ENCODE measurements around the gene GPC5. TPM values are rescaled to one million over a fixed set of nuclear protein-coding genes. Genes with fewer than 3 reads are reported as not detected.

The GPC5 gene
- polyA plus RNA-seq, 2 of the 4 experiments (the other 2 are of a cell fraction), result not detected

DNA sequence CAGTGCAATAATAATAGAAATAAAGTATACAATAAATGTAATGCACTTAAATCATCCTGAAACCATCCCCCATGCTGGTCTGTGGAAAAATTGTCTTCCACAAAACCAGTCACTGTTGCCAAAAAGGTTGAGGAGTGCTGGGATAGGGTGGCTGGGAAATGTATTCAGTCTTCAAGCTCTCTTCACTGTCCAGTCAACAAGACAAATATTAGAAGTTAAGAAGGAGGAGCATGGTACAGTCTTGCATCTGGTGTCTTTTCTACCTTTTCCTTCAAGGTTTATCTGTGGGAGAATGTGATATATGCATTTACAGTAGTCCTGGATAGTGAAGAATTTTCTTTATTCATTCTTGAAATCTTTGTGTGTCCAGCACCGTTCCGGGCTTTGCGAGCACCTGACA lies 203.4 kb downstream of the GPC5 start:
- Histone ChIP-seq H3K4me3 (no peak overlapping the region), H3K4me2 (no peak overlapping the region), H3K9me3 (no peaks in the 10 kb centered on the region), H3K27ac (no peak overlapping the region), H3K4me1 (no peaks in the 10 kb centered on the region)
- no peak for DNase-seq (ENCODE audit: low read depth in 1 of 2, low spot score in 1 of 2)
- ChIA-PET CTCF (no interaction called here), POLR2A (no interaction called here)
- FAIRE-seq, result no peak
- 76% methylated on average over 3 of the region's 3 CpGs for WGBS (ENCODE audit: missing lambda C conversion rate)
- TF ChIP-seq KDM1A (IDR thresholded peaks at IDR 0.05; ENCODE audit: low read depth) (no peak), GATA3 (IDR thresholded peaks at IDR 0.05; ENCODE audit: borderline replicate concordance) (no peak), POLR2A (IDR thresholded peaks at IDR 0.05; ENCODE audit: low read length) (no peak), NR3C1 (IDR thresholded peaks at IDR 0.05) (no peak), EHF (CRISPR knock-in tag; IDR thresholded peaks at IDR 0.05) (no peak), JUN (IDR thresholded peaks at IDR 0.05) (no peak), SREBF2 (IDR thresholded peaks at IDR 0.05) (no peak), NPAS2 (CRISPR knock-in tag; IDR thresholded peaks at IDR 0.05; ENCODE audit: borderline replicate concordance) (no peak), CBX8 (IDR thresholded peaks at IDR 0.05) (no peak), RFX5 (IDR thresholded peaks at IDR 0.05) (no peak), RCOR1 (IDR thresholded peaks at IDR 0.05; ENCODE audit: low read depth, low read length) (no peak), FOSB (CRISPR knock-in tag; IDR thresholded peaks at IDR 0.05) (no peak), ZSCAN20 (CRISPR knock-in tag; IDR thresholded peaks at IDR 0.05) (no peak), CHD2 (IDR thresholded peaks at IDR 0.05; ENCODE audit: low read length, partially characterized antibody) (no peak)
- TF ChIP-seq, protein P1, sequence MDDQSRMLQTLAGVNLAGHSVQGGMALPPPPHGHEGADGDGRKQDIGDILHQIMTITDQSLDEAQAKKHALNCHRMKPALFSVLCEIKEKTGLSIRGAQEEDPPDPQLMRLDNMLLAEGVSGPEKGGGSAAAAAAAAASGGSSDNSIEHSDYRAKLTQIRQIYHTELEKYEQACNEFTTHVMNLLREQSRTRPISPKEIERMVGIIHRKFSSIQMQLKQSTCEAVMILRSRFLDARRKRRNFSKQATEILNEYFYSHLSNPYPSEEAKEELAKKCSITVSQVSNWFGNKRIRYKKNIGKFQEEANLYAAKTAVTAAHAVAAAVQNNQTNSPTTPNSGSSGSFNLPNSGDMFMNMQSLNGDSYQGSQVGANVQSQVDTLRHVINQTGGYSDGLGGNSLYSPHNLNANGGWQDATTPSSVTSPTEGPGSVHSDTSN (IDR thresholded peaks at IDR 0.05), result no peak
- no peak for ATAC-seq

DNA sequence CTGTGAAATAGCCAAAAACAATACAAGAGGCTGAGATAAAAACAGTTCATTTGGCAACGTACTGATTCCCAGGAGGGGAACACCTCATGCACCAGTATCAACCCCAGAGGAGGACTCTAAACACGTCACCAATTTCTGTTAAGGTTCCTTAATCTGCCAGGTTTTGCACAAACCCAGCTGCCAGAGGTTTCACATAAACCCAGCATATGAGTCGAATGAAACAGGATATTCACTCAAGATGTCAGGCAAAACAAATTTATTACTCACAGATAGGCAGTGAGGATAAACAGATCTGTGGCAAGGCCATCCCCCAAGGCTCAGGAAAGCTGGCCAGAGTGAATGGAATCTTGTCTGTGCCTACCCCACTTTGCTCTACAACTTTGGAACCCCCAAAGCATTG lies 210.9 kb downstream of the GPC5 start:
- Histone ChIP-seq H3K4me3 (no peak overlapping the region), H3K27ac (no peak overlapping the region), H3K4me2 (no peak overlapping the region), H3K9me3 (no peaks in the 10 kb centered on the region), H3K4me1 (no peaks in the 10 kb centered on the region)
- ChIA-PET CTCF (no interaction called here), POLR2A (no interaction called here)
- TF ChIP-seq CHD2 (IDR thresholded peaks at IDR 0.05; ENCODE audit: low read length, partially characterized antibody) (no peak), CHD4 (IDR thresholded peaks at IDR 0.05; ENCODE audit: borderline replicate concordance) (no peak), ZNF302 (CRISPR knock-in tag; IDR thresholded peaks at IDR 0.05) (no peak), HEYL (CRISPR knock-in tag; IDR thresholded peaks at IDR 0.05) (no peak), ESRRA (IDR thresholded peaks at IDR 0.05; ENCODE audit: borderline replicate concordance, low read length) (no peak), RFX5 (IDR thresholded peaks at IDR 0.05) (no peak), FOSL2 (IDR thresholded peaks at IDR 0.05) (no peak), FOSL2 (CRISPR knock-in tag; IDR thresholded peaks at IDR 0.05) (no peak), HDAC2 (IDR thresholded peaks at IDR 0.05) (no peak), EHMT2 (IDR thresholded peaks at IDR 0.05; ENCODE audit: low read depth) (no peak), JUN (IDR thresholded peaks at IDR 0.05) (no peak), RAD21 (conservative IDR thresholded peaks at IDR 0.05 in 1 of 2, IDR thresholded peaks at IDR 0.05 in 1 of 2) (no peak), HOXB5 (CRISPR knock-in tag; IDR thresholded peaks at IDR 0.05) (no peak), RNF2 (IDR thresholded peaks at IDR 0.05; ENCODE audit: borderline replicate concordance, low read depth) (no peak), RCOR1 (IDR thresholded peaks at IDR 0.05; ENCODE audit: low read depth, low read length) (no peak), ZFP36 (IDR thresholded peaks at IDR 0.05; ENCODE audit: borderline replicate concordance, partially characterized antibody) (no peak)
- TF ChIP-seq, protein P2, sequence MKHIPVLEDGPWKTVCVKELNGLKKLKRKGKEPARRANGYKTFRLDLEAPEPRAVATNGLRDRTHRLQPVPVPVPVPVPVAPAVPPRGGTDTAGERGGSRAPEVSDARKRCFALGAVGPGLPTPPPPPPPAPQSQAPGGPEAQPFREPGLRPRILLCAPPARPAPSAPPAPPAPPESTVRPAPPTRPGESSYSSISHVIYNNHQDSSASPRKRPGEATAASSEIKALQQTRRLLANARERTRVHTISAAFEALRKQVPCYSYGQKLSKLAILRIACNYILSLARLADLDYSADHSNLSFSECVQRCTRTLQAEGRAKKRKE (CRISPR knock-in tag; IDR thresholded peaks at IDR 0.05; ENCODE audit: low read depth), result no peak
- TF ChIP-seq, protein P3, sequence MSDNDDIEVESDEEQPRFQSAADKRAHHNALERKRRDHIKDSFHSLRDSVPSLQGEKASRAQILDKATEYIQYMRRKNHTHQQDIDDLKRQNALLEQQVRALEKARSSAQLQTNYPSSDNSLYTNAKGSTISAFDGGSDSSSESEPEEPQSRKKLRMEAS (IDR thresholded peaks at IDR 0.05), result no peak
- ATAC-seq (no peak), FAIRE-seq (no peak), DNase-seq (ENCODE audit: low read depth in 1 of 2, low spot score in 1 of 2) (no peak)
- WGBS (ENCODE audit: missing lambda C conversion rate), result 3% methylated on average over 3 of the region's 3 CpGs

Measured in A549 (cell line).